ENCODE measurements around the gene GRAMD4.

DNA sequence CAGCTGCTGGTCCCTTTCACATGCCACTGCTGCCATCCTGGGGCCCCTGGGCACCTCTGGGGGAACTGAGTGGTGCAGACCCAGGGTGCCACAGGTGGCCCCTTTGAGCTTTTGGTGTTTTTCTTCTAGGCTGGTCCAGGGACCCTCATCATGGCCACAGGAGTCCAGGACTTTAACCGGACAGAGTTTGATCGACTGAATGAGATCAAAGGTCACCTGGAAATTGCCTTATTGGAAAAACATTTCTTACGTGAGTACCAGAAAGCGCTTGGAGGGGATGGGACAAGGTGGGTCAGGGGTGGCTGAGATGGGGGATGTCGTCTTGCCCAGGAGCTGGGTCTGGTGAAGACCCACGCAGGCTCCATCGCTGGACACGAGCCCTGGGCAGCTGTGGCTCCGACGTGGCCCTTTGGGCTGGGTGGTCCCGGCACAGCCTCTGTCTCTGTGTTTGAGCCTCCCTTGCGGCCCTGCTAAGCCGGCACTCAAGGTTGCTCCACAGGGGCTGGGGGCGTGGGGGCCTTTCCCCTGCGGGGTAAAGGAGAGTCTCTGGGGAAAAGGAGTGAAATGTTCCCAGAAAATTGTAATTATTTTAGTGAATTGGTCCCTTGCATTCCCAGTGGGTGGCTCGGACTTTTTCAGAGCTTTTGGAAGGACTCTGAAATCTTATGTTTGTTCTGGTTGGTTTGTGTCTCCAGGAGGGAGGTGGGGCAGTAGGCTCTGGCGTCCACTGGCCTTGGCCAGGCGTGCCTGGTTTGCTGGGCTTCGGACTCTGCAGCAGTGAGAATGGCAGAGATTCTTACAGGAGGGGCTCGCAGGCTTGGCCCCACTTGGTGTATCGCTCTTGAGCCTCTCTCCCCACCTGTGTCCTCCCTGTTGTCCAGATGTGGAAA lies 17.8 kb downstream of the GRAMD4 start:
- TF ChIP-seq CTCF (IDR thresholded peaks at IDR 0.05) (no peak), EP300 (IDR thresholded peaks at IDR 0.05; ENCODE audit: low read depth) (no peak), POLR2AphosphoS5 (IDR thresholded peaks at IDR 0.05) (no peak)

Data from transverse colon (tissue), 4 donors.